HL-60 (cell line): ENCODE results near the gene RFC2.

Experiments
- CTCF ChIP-seq: IDR thresholded peaks from one replicate; pipeline ENCODE4 v1.5.1; 2011; ENCODE audit warnings: low read length, control low read depth, inconsistent platforms; ENCODE audit not compliant: insufficient read depth
- SPI1 ChIP-seq: IDR thresholded peaks from 2 replicates; pipeline ENCODE4 v1.6.1; 2012; ENCODE audit warnings: low read depth, mild to moderate bottlenecking, borderline replicate concordance

- no peak for TF ChIP-seq CTCF
- no peak for TF ChIP-seq SPI1
Observed at GRCh38 chr7:74214816-74215630, 39.2 kb downstream of the RFC2 start.
